Esophagus squamous epithelium (tissue), 4 donors: Measurements from ENCODE around the gene MIA2.

ENCODE experiments used
- CTCF ChIP-seq, 6 experiments: fragments of 450-650 bp in 4 of 6; fragments of 200-600 bp in 2 of 6; sonication (generic) in 2 of 6; IDR thresholded peaks; one replicate each; pipeline ENCODE4 v1.5.1; 2016 to 2019; ENCODE audit warnings: antibody characterized with exemption in 6 of 6, mild to moderate bottlenecking in 4 of 6, moderate library complexity in 4 of 6
- POLR2A ChIP-seq, 4 donors: fragments of 450-650 bp; IDR thresholded peaks; one replicate each; pipeline ENCODE4 v1.6.1; 2017; ENCODE audit warnings: antibody characterized with exemption in 4 of 4, mild to moderate bottlenecking in 4 of 4, moderate library complexity in 3 of 4

DNA sequence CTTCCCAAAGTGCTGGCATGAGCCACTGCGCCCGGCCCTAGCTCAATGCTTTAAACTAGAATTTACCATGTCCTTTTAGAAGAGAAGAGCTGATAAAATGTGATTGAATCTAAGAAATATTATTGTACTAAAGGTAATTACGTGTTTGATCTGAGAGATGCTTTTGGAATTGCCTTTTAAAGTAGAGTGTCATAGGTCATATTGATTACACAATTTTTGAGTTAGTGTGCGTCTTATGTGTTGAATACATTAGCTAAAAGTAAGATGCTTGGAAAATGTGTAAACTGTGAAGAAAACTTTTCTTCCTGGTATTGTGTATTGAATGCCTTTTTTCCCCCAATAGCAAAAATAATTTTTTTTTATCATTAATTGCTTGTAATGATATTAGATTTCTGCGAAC, 41.7 kb downstream of the MIA2 start:
- TF ChIP-seq CTCF (IDR thresholded peaks at IDR 0.05) (no peak), POLR2A (IDR thresholded peaks at IDR 0.05) (no peak)
